ENCODE results near the gene KRTAP4-11. TPM values are rescaled to one million over a fixed set of nuclear protein-coding genes. Genes with fewer than 3 reads are reported as not detected.

The KRTAP4-11 gene
- total RNA-seq, 1 experiment from 2014 or later: not detected

DNA sequence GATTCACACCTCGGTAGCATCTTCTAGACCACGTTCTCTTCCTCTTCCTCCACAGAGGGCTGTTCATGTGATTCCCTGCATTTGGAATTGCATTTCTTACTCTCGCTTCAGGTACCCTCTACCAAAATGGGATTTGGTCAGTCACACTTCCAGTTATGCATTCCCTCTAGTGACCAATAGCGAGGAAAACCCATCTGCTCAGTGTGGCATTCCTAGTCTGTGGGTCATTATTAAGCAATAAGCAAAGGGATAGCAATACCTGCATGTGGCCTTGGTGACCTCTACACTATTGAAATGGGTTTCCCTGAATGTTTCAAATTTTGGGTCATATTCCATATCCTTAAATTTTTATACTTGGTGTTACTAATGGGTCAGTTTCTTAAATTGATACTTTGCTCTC lies 31.9 kb upstream of the KRTAP4-11 start:
- ChIA-PET POLR2A (no interaction called here), CTCF (no interaction called here)
- Mint-ChIP-seq H3K27ac (no peak overlapping the region), H3K4me1 (peaks cover 8% of the 10 kb centered on the region; the same call in 1 of the 2 replicates), H3K9me3 (peaks cover 14% of the 10 kb centered on the region), H3K36me3 (peaks cover 2% of the 10 kb centered on the region), H3K4me3 (no peak overlapping the region), H3K27me3 (ENCODE audit: low read depth) (no peaks in the 10 kb centered on the region)
- ATAC-seq: no peak
- TF ChIP-seq ZNF232 (CRISPR knock-in tag; IDR thresholded peaks at IDR 0.05): no peak
- TF ChIP-seq TCF7 (CRISPR knock-in tag; IDR thresholded peaks at IDR 0.05; ENCODE audit: low read depth): no peak
- TF ChIP-seq GTF2I (CRISPR knock-in tag; conservative IDR thresholded peaks at IDR 0.05): no peak
- TF ChIP-seq ATF1 (CRISPR knock-in tag; IDR thresholded peaks at IDR 0.05): no peak
- no peak for TF ChIP-seq FOXP1 (CRISPR knock-in tag; IDR thresholded peaks at IDR 0.05; ENCODE audit: borderline replicate concordance)
- no peak for TF ChIP-seq HMGA2 (CRISPR knock-in tag; IDR thresholded peaks at IDR 0.05)
- no peak for TF ChIP-seq GABPB1 (CRISPR knock-in tag; IDR thresholded peaks at IDR 0.05)
- no peak for TF ChIP-seq KAT7 (CRISPR knock-in tag; IDR thresholded peaks at IDR 0.05; ENCODE audit: borderline replicate concordance)
- no peak for TF ChIP-seq RORB (CRISPR knock-in tag; IDR thresholded peaks at IDR 0.05)
- TF ChIP-seq ZNF317 (CRISPR knock-in tag; IDR thresholded peaks at IDR 0.05; ENCODE audit: borderline replicate concordance, low read depth): no peak
- TF ChIP-seq NFYB (CRISPR knock-in tag; conservative IDR thresholded peaks at IDR 0.05; ENCODE audit: low read depth): no peak
- no peak for TF ChIP-seq SMAD4 (CRISPR knock-in tag; IDR thresholded peaks at IDR 0.05)
- TF ChIP-seq, protein P1, sequence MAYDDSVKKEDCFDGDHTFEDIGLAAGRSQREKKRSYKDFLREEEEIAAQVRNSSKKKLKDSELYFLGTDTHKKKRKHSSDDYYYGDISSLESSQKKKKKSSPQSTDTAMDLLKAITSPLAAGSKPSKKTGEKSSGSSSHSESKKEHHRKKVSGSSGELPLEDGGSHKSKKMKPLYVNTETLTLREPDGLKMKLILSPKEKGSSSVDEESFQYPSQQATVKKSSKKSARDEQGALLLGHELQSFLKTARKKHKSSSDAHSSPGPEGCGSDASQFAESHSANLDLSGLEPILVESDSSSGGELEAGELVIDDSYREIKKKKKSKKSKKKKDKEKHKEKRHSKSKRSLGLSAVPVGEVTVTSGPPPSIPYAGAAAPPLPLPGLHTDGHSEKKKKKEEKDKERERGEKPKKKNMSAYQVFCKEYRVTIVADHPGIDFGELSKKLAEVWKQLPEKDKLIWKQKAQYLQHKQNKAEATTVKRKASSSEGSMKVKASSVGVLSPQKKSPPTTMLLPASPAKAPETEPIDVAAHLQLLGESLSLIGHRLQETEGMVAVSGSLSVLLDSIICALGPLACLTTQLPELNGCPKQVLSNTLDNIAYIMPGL (CRISPR knock-in tag; IDR thresholded peaks at IDR 0.05): no peak
- TF ChIP-seq, protein P2, sequence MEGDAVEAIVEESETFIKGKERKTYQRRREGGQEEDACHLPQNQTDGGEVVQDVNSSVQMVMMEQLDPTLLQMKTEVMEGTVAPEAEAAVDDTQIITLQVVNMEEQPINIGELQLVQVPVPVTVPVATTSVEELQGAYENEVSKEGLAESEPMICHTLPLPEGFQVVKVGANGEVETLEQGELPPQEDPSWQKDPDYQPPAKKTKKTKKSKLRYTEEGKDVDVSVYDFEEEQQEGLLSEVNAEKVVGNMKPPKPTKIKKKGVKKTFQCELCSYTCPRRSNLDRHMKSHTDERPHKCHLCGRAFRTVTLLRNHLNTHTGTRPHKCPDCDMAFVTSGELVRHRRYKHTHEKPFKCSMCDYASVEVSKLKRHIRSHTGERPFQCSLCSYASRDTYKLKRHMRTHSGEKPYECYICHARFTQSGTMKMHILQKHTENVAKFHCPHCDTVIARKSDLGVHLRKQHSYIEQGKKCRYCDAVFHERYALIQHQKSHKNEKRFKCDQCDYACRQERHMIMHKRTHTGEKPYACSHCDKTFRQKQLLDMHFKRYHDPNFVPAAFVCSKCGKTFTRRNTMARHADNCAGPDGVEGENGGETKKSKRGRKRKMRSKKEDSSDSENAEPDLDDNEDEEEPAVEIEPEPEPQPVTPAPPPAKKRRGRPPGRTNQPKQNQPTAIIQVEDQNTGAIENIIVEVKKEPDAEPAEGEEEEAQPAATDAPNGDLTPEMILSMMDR (IDR thresholded peaks at IDR 0.05): no peak
- TF ChIP-seq, protein P3, sequence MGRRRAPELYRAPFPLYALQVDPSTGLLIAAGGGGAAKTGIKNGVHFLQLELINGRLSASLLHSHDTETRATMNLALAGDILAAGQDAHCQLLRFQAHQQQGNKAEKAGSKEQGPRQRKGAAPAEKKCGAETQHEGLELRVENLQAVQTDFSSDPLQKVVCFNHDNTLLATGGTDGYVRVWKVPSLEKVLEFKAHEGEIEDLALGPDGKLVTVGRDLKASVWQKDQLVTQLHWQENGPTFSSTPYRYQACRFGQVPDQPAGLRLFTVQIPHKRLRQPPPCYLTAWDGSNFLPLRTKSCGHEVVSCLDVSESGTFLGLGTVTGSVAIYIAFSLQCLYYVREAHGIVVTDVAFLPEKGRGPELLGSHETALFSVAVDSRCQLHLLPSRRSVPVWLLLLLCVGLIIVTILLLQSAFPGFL (CRISPR knock-in tag; IDR thresholded peaks at IDR 0.05; ENCODE audit: borderline replicate concordance): no peak
- TF ChIP-seq TP53 (CRISPR knock-in tag; IDR thresholded peaks at IDR 0.05): no peak
- DNase-seq (ENCODE audit: low spot score): no peak

DNA sequence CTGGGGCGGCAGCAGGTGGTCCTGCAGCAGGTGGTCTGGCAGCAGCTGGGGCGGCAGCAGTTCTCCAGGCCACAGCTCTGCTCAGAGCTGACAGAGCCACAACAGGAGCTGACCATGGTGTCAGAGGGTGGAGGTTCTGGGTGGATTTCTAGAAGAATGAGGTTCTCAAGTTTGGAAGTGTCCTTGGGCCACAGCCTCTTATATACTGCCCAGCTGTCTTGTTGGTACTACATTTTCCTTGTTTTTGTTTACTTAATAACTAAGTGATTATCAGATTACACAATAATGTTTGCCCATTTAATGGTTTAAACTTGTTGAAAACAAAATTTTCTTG lies 31.4 kb upstream of the KRTAP4-11 start, which contains the start of gene KRTAP4-5:
Gene KRTAP4-5 (minus strand): TSS at position 174 of the 334 bp plus-strand sequence. CDS start 58 bp downstream, at position 116.
- ChIA-PET CTCF (no interaction called here), POLR2A (no interaction called here)
- H3K27ac Mint-ChIP-seq: no peak within 1 kb of the TSS; the same call in 1 of the 2 replicates
- peaks cover 16% of the 10 kb centered on the region for H3K9me3 Mint-ChIP-seq
- no peaks in the 10 kb centered on the region for H3K27me3 Mint-ChIP-seq (ENCODE audit: low read depth)
- H3K36me3 Mint-ChIP-seq: peaks cover 3% of the 10 kb centered on the region
- ATAC-seq (no peak), DNase-seq (ENCODE audit: low spot score) (no peak)
- no peak within 1 kb of the TSS for H3K4me3 Mint-ChIP-seq
- H3K4me1 Mint-ChIP-seq: peaks cover 8% of the 10 kb centered on the region; the same call in 1 of the 2 replicates
- no peak for TF ChIP-seq RELA (CRISPR knock-in tag; IDR thresholded peaks at IDR 0.05; ENCODE audit: borderline replicate concordance)
- TF ChIP-seq HMGA2 (CRISPR knock-in tag; IDR thresholded peaks at IDR 0.05): no peak
- no peak for TF ChIP-seq ZNF138 (CRISPR knock-in tag; conservative IDR thresholded peaks at IDR 0.05)
- TF ChIP-seq, protein P4, sequence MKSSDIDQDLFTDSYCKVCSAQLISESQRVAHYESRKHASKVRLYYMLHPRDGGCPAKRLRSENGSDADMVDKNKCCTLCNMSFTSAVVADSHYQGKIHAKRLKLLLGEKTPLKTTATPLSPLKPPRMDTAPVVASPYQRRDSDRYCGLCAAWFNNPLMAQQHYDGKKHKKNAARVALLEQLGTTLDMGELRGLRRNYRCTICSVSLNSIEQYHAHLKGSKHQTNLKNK (CRISPR knock-in tag; IDR thresholded peaks at IDR 0.05): no peak
- TF ChIP-seq CREM (CRISPR knock-in tag; IDR thresholded peaks at IDR 0.05): no peak
- TF ChIP-seq, protein P5, sequence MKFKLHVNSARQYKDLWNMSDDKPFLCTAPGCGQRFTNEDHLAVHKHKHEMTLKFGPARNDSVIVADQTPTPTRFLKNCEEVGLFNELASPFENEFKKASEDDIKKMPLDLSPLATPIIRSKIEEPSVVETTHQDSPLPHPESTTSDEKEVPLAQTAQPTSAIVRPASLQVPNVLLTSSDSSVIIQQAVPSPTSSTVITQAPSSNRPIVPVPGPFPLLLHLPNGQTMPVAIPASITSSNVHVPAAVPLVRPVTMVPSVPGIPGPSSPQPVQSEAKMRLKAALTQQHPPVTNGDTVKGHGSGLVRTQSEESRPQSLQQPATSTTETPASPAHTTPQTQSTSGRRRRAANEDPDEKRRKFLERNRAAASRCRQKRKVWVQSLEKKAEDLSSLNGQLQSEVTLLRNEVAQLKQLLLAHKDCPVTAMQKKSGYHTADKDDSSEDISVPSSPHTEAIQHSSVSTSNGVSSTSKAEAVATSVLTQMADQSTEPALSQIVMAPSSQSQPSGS (CRISPR knock-in tag; IDR thresholded peaks at IDR 0.05; ENCODE audit: borderline replicate concordance, low read depth): no peak
- TF ChIP-seq NR1H2 (CRISPR knock-in tag; IDR thresholded peaks at IDR 0.05): no peak
- TF ChIP-seq ESRRA (CRISPR knock-in tag; IDR thresholded peaks at IDR 0.05; ENCODE audit: borderline replicate concordance): no peak
- TF ChIP-seq CREB1 (CRISPR knock-in tag; IDR thresholded peaks at IDR 0.05): no peak
- TF ChIP-seq GABPB1 (CRISPR knock-in tag; IDR thresholded peaks at IDR 0.05): no peak
- no peak for TF ChIP-seq JUN (CRISPR knock-in tag; IDR thresholded peaks at IDR 0.05)
- TF ChIP-seq, protein P6, sequence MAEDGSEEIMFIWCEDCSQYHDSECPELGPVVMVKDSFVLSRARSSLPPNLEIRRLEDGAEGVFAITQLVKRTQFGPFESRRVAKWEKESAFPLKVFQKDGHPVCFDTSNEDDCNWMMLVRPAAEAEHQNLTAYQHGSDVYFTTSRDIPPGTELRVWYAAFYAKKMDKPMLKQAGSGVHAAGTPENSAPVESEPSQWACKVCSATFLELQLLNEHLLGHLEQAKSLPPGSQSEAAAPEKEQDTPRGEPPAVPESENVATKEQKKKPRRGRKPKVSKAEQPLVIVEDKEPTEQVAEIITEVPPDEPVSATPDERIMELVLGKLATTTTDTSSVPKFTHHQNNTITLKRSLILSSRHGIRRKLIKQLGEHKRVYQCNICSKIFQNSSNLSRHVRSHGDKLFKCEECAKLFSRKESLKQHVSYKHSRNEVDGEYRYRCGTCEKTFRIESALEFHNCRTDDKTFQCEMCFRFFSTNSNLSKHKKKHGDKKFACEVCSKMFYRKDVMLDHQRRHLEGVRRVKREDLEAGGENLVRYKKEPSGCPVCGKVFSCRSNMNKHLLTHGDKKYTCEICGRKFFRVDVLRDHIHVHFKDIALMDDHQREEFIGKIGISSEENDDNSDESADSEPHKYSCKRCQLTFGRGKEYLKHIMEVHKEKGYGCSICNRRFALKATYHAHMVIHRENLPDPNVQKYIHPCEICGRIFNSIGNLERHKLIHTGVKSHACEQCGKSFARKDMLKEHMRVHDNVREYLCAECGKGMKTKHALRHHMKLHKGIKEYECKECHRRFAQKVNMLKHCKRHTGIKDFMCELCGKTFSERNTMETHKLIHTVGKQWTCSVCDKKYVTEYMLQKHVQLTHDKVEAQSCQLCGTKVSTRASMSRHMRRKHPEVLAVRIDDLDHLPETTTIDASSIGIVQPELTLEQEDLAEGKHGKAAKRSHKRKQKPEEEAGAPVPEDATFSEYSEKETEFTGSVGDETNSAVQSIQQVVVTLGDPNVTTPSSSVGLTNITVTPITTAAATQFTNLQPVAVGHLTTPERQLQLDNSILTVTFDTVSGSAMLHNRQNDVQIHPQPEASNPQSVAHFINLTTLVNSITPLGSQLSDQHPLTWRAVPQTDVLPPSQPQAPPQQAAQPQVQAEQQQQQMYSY (CRISPR knock-in tag; IDR thresholded peaks at IDR 0.05): no peak
- TF ChIP-seq NR3C1 (CRISPR knock-in tag; conservative IDR thresholded peaks at IDR 0.05; ENCODE audit: low read depth): no peak
- no peak for TF ChIP-seq SP1 (CRISPR knock-in tag; conservative IDR thresholded peaks at IDR 0.05)

Measured in WTC11 (cell line).